ENCODE results near the gene MRPL23. TPM values are rescaled to one million over a fixed set of nuclear protein-coding genes. Genes with fewer than 3 reads are reported as not detected.

MRPL23 gene
- total RNA-seq, 4 donors from 2014 or later = 128 to 231 (median 155) TPM

GRCh38 chr11:1934335-1935155, 12.6 kb upstream of the MRPL23 start:
- intact Hi-C loops (cut with DNase I) = no loop called here
- Histone ChIP-seq H3K36me3 (no peaks in the 10 kb centered on the region), H3K4me1 (peaks cover 0 to 26% (median 0%) of the 10 kb centered on the region in 3 donors), H3K27me3 (peaks cover 0 to 27% (median 0%) of the 10 kb centered on the region in 4 donors), H3K4me3 (no peak overlapping the region), H3K9me3 (no peaks in the 10 kb centered on the region), H3K27ac (no peak overlapping the region)
- no peak for DNase-seq
- TF ChIP-seq POLR2A (IDR thresholded peaks at IDR 0.05) (no peak), CTCF (IDR thresholded peaks at IDR 0.05) (no peak)
- WGBS, 2 donors = 78 to 82% methylated on average over 4 to 6 of the region's 24 CpGs

GRCh38 chr11:1935156-1936071, 11.7 kb upstream of the MRPL23 start:
- intact Hi-C loops (cut with DNase I) = no loop called here
- Histone ChIP-seq H3K27me3 (peaks cover 0 to 27% (median 0%) of the 10 kb centered on the region in 4 donors), H3K4me3 (no peak overlapping the region), H3K27ac (no peak overlapping the region), H3K4me1 (peaks cover 0 to 26% (median 0%) of the 10 kb centered on the region in 3 donors), H3K9me3 (no peaks in the 10 kb centered on the region), H3K36me3 (no peaks in the 10 kb centered on the region)
- DNase-seq = no peak
- WGBS, 2 donors = 67 to 71% methylated on average over 3 to 12 of the region's 33 CpGs
- TF ChIP-seq POLR2A (IDR thresholded peaks at IDR 0.05) (no peak), CTCF (IDR thresholded peaks at IDR 0.05) (no peak)

- 87% methylated on average over 9 of the region's 34 CpGs; no CpG with 5 or more reads in 1 of the 2 donors for WGBS, 2 donors
- intact Hi-C loops (cut with DNase I) = no loop called here
- H3K4me1 ChIP-seq = peaks cover 0 to 18% (median 0%) of the 10 kb centered on the region in 3 donors
Measured at GRCh38 chr11:1936072-1936780, 10.9 kb upstream of the MRPL23 start.

More at GRCh38 chr11:1936072-1936780, 10.9 kb upstream of the MRPL23 start:
- Histone ChIP-seq H3K27ac (no peak overlapping the region), H3K36me3 (no peaks in the 10 kb centered on the region), H3K4me3 (no peak overlapping the region), H3K27me3 (peaks cover 0 to 27% (median 0%) of the 10 kb centered on the region in 4 donors), H3K9me3 (no peaks in the 10 kb centered on the region)
- DNase-seq = no peak
- TF ChIP-seq CTCF (IDR thresholded peaks at IDR 0.05) (no peak), POLR2A (IDR thresholded peaks at IDR 0.05) (no peak)
